Central memory CD8-positive, alpha-beta T cell (primary cell): ENCODE results near the gene FSTL3.
A peak's percentile ranks its signal among the peaks of the same experiment; 100 is the strongest.

Experiments used
- ATAC-seq: fragments of 150-1000 bp; cut with Tn5 transposase; replicated peaks from 2 replicates; pipeline ENCODE4 v1.10.0; 2022; ENCODE audit warnings: mild to moderate bottlenecking, moderate FRiP score, moderate number of reproducible peaks; ENCODE audit not compliant: poor library complexity, severe bottlenecking; ENCODE audit errors: extremely low read depth
- DNase-seq, 2 donors: peaks; one replicate each; pipeline ENCODE4 v3.0.0; 2021; ENCODE audit warnings: low spot score in 2 of 2
- H3K27ac Mint-ChIP-seq: one replicate; pipeline ENCODE4 v1.8.0; 2022; ENCODE audit warnings: low read depth, mild to moderate bottlenecking, moderate library complexity, mixed read lengths
- H3K27me3 Mint-ChIP-seq: one replicate; pipeline ENCODE4 v1.8.0; 2022; ENCODE audit warnings: mixed read lengths
- H3K36me3 Mint-ChIP-seq: one replicate; pipeline ENCODE4 v1.8.0; 2022; ENCODE audit warnings: mild to moderate bottlenecking, moderate library complexity, mixed read lengths; ENCODE audit not compliant: insufficient read depth
- H3K4me1 Mint-ChIP-seq: one replicate; pipeline ENCODE4 v1.8.0; 2022; ENCODE audit warnings: mixed read lengths
- H3K4me3 Mint-ChIP-seq: one replicate; pipeline ENCODE4 v1.8.0; 2022; ENCODE audit warnings: mild to moderate bottlenecking, moderate library complexity, mixed read lengths
- H3K9me3 Mint-ChIP-seq: one replicate; pipeline ENCODE4 v1.8.0; 2022; ENCODE audit warnings: mixed read lengths

Gene FSTL3

DNA sequence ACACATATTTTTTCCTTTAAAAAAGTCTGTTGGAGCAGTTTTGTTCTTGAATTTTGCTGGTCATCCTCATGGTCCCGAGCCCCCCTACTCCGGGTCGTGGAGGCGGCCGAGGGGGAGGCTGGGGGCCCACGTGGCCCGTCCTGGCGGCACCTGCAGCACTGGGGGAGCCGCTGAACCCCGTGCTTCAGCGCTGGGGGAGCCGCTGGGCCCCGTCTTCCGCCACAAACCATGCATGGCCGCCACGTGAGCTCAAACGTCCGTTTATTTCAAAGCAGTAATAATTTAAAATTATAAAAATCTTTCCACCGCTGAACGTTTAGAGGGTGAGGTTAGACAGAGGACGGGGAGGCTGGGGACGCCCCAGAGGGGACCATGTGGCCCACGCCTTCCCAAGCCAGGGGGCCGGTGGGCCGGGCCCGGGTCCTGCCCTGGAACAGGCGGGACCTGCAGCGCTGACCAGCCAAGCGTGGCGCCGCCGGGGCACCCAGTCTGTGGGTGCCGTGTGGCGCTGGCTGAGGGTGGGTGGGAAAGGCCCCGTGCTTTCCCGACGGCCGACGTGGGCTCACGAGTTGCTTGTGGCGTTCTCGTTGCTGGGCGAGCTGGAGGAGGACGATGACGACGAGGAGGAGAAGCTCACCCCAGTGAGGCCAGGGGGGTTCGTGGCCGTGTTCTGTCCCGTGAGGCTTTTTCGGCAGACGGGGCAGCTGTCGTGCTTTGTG is 28.5 kb upstream of the FSTL3 start:
- peaks cover 34% of the 10 kb centered on the region for H3K36me3 Mint-ChIP-seq
- no peaks in the 10 kb centered on the region for H3K4me1 Mint-ChIP-seq
- H3K27me3 Mint-ChIP-seq, result no peaks in the 10 kb centered on the region
- H3K4me3 Mint-ChIP-seq, result no peak overlapping the region
- DNase-seq (no peak), ATAC-seq (no peak)
- no peaks in the 10 kb centered on the region for H3K9me3 Mint-ChIP-seq
- H3K27ac Mint-ChIP-seq, result no peak overlapping the region

DNA sequence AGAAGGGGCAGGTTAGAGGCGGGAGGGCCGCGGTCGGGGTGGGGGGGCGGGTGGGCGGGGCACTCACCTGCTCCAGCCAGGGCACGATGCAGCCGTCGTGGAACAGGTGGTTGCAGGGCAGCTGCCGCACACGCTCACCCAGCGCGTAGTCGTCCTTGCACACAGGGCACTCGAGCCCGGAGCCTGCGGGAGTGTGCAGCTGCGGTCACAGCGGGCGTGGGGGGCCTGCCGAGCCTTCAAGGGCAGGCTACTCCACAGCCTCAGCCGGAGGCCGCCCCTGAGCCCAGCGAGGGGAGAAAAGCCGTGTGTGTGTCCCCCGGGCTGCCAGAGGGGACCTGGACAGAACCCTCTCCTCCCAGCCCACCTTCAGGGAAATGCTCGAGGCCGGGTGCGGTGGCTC is 27.9 kb upstream of the FSTL3 start:
- Mint-ChIP-seq H3K4me1 (no peaks in the 10 kb centered on the region), H3K36me3 (peaks cover 36% of the 10 kb centered on the region), H3K9me3 (no peaks in the 10 kb centered on the region), H3K4me3 (no peak overlapping the region), H3K27me3 (no peaks in the 10 kb centered on the region), H3K27ac (no peak overlapping the region)
- no peak for ATAC-seq
- DNase-seq, result no peak

DNA sequence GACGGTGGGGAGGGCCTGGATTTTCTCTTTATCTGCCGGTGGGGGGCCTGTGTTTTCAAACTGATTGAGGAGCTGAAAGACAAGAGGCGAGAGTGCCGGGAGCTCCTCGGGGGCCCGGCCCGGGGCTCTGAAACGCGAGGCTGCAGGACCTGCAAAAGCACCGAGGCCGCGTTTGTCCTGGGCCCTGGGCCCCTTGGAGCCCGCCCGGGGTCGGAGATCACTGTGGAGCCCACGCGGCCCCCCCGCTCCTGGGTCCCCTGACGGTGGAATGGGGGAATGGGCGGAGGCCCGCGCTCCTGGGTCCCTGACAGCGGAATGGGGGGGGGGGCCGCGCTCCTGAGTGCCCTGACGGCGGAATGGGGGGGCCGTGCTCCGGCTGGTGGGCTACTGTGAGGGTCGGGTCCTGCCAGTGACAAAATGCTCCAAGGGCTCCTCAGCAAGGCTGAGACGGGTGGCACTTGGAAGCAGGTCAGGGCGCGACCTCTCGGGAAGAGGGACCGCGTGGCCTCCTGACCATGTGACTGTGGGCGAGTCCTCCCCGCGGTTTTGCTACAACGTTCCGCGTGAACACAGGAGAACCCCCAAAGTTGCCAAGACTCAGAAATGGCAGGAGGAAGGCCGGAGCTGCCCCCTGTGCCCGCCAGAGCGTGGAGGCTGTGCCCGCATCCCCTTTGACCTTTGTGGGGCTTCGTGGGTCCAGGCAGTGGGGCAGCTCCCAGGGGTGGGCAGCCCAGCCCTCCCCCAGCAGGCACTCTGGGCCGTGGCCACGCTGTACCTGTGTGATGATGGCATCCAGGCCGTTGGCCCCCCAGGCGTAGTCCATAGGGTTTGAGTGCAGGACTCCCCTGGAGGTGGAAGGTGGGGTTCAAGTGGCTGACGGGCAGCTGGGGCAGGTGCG is 27.0 kb upstream of the FSTL3 start:
- no peak overlapping the region for H3K27ac Mint-ChIP-seq

DNA sequence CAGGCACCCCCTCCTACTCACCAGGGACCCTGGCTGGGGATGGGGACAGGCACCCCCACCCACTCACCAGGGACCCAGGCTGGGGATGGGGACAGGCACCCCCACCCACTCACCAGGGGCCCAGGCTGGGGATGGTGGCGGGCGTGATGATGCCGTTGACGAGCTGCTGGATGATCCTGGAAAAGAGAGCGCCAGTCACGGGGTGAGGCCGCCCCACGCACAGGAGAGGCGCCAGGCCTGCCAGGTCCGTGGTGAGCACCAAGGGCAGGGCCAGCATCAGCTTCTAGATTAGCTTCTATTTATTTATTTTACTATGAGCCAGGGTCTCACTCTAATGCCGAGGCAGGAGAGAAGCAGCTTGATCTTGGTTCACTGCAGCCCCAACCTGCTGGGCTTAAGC is 26.1 kb upstream of the FSTL3 start:
- no peak for ATAC-seq
- Mint-ChIP-seq H3K36me3 (peaks cover 48% of the 10 kb centered on the region), H3K27me3 (no peaks in the 10 kb centered on the region), H3K4me1 (peaks cover 4% of the 10 kb centered on the region), H3K9me3 (no peaks in the 10 kb centered on the region), H3K27ac (no peak overlapping the region), H3K4me3 (no peak overlapping the region)
- no peak for DNase-seq

More for the DNA sequence above, 27.0 kb upstream of the FSTL3 start:
- peaks cover 43% of the 10 kb centered on the region for H3K36me3 Mint-ChIP-seq
- no peaks in the 10 kb centered on the region for H3K27me3 Mint-ChIP-seq
- no peak overlapping the region for H3K4me3 Mint-ChIP-seq
- no peaks in the 10 kb centered on the region for H3K4me1 Mint-ChIP-seq
- ATAC-seq, result no peak
- DNase-seq, result no peak
- H3K9me3 Mint-ChIP-seq, result no peaks in the 10 kb centered on the region

DNA sequence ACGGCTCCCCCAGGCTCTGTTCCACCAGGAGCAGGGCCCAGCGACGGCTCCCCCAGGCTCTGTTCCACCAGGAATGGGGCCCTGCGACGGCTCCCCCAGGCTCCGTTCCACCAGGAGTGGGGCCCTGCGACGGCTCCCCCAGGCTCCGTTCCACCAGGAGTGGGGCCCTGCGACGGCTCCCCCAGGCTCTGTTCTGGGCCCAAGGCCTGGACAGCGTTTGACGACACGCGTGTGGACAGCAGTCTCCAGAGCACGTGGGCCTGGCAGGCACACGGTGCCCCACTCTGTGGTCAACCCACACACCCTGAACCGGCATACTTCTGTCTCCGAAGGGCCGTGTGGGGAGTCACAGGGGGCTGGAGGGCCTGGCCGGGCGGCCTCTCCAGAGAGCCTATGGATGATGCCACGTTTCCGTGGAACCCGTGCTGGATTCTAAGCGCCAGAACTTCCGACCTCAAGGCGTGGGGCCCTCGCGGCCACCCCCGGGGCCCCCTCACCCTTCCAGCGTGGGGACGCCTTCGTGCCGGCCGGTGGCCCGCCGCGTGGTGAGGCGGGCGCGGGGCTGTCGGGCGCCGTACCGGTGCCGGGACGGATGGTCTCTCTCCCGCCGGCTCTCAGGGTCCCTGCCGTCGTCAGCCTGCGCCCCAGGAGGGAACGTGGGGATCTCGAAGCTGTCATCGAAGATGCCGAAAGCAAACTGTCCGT is 24.9 kb upstream of the FSTL3 start:
- DNase-seq (no peak), ATAC-seq (no peak)
- H3K27me3 Mint-ChIP-seq, result no peaks in the 10 kb centered on the region
- no peaks in the 10 kb centered on the region for H3K9me3 Mint-ChIP-seq
- H3K27ac Mint-ChIP-seq, result no peak overlapping the region
- no peak overlapping the region for H3K4me3 Mint-ChIP-seq
- peaks cover 51% of the 10 kb centered on the region for H3K36me3 Mint-ChIP-seq
- peaks cover 16% of the 10 kb centered on the region for H3K4me1 Mint-ChIP-seq

DNA sequence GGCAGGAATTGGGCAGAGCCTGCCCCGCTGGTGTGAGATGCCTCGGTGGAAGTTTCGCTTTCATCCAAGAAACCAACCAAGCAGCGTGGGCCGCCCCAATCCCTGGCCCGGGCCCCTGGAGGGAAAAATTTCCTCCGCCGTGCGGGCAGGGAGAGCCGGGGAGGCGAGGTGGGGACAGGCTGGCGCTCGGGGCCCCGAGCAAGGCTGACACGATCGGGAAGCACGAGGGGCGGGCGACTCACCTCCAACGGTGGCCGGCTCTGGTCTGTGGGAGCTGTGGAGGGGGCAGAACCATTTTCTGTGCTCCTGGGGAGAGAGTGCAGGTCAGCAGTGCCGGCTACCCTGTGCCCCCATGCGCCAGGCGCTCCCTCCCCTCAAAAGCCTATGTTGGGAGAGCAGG is 24.2 kb upstream of the FSTL3 start:
- H3K36me3 Mint-ChIP-seq, result peaks cover 51% of the 10 kb centered on the region
- peaks cover 23% of the 10 kb centered on the region for H3K4me1 Mint-ChIP-seq
- ATAC-seq (no peak), DNase-seq (no peak)
- no peak overlapping the region for H3K4me3 Mint-ChIP-seq
- no peaks in the 10 kb centered on the region for H3K9me3 Mint-ChIP-seq
- H3K27ac Mint-ChIP-seq, result no peak overlapping the region
- H3K27me3 Mint-ChIP-seq, result no peaks in the 10 kb centered on the region

DNA sequence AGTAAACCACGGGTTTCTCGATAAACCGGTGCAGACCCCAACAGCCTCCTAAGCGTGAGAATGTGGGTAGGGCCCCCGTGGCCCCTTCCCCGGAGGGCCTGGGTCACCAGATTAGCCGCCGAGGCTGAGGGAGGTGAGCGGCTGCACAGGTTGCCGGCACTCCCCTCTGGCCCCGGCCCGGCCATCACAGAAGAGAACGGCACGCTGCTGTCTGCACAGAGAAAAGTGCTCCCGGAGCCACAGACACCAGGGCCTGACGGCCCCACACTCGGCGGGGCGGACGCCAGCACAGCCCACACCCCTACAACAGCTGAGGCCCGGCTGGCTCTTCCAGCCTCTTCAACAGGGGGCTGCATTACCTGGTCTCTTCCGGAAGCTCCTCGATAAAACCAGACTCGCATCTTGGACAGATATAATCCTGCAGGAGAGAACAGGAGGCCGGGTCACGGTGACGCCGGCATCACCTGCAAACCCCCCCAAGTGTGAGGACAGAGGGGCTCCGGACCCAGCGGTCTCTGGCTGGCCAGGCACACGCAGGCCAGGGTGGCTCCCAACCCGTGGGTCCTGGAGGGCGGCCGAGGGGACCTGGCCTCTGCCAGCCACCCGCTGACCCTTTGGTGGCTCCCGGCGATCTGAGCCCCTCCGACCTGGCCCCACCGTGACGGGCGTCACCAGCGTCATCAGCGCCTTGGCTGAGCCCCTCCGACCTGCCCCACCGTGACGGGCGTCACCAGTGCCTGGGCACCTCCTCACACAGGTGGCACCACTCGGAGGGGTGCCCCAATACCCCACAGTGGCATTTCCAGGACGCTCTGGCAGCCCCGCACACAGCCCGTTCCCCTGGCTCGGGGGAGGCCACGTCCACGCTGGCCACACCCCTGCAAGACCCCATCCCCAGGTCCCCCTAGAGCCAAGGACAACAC is 23.5 kb upstream of the FSTL3 start:
- no peak overlapping the region for H3K4me3 Mint-ChIP-seq
- no peaks in the 10 kb centered on the region for H3K9me3 Mint-ChIP-seq
- no peak for ATAC-seq
- no peak overlapping the region for H3K27ac Mint-ChIP-seq
- no peaks in the 10 kb centered on the region for H3K27me3 Mint-ChIP-seq
- no peak for DNase-seq
- H3K4me1 Mint-ChIP-seq, result peaks cover 31% of the 10 kb centered on the region
- peaks cover 57% of the 10 kb centered on the region for H3K36me3 Mint-ChIP-seq

DNA sequence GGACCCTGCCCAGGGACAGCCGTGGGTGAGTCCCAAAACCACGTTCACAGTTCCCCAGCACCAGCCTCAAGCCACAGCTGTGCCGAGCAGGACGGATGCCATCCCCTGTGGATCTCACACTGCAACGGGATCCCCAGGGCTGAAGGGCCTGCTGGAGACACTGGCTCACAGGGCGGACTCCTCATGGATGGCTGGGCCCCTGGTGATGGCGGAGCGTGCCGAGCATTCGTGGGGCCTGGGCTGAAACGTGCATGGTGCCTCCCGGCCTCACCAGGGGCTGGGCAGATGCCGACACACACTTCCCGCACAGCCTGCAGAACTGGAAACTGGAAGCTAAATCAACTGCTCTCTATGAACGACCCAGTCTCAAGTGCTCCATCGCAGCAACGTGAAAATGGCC is 22.8 kb upstream of the FSTL3 start:
- H3K4me3 Mint-ChIP-seq, result no peak overlapping the region
- H3K27ac Mint-ChIP-seq, result no peak overlapping the region
- ATAC-seq, result no peak
- H3K27me3 Mint-ChIP-seq, result no peaks in the 10 kb centered on the region
- H3K36me3 Mint-ChIP-seq, result peaks cover 55% of the 10 kb centered on the region
- no peaks in the 10 kb centered on the region for H3K9me3 Mint-ChIP-seq
- H3K4me1 Mint-ChIP-seq, result peaks cover 34% of the 10 kb centered on the region
- no peak for DNase-seq

DNA sequence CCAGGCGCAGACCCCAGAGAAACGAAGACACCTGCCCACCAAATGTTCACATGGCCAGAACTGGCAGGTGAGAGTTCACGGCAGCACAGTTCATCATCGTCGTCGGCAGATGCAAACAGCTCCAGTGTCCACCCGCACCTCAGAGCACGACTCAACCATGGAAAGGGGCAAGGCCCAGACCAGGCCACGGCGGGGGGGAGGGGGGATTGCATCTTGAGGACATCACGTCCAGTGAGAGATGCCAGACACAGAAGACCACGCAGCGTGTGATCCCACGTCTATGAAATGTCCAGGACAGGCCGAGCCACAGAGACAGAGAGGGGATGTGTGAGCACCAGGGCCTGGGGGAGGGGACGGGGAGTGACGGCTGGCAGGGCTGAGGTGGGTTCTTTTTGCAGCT is 20.5 kb upstream of the FSTL3 start:
- DNase-seq, result no peak
- Mint-ChIP-seq H3K36me3 (peaks cover 61% of the 10 kb centered on the region), H3K9me3 (no peaks in the 10 kb centered on the region), H3K4me1 (peaks cover 52% of the 10 kb centered on the region), H3K4me3 (peak overlapping the region; percentile 64), H3K27me3 (no peaks in the 10 kb centered on the region), H3K27ac (peak overlapping the region; percentile 93)
- no peak for ATAC-seq

DNA sequence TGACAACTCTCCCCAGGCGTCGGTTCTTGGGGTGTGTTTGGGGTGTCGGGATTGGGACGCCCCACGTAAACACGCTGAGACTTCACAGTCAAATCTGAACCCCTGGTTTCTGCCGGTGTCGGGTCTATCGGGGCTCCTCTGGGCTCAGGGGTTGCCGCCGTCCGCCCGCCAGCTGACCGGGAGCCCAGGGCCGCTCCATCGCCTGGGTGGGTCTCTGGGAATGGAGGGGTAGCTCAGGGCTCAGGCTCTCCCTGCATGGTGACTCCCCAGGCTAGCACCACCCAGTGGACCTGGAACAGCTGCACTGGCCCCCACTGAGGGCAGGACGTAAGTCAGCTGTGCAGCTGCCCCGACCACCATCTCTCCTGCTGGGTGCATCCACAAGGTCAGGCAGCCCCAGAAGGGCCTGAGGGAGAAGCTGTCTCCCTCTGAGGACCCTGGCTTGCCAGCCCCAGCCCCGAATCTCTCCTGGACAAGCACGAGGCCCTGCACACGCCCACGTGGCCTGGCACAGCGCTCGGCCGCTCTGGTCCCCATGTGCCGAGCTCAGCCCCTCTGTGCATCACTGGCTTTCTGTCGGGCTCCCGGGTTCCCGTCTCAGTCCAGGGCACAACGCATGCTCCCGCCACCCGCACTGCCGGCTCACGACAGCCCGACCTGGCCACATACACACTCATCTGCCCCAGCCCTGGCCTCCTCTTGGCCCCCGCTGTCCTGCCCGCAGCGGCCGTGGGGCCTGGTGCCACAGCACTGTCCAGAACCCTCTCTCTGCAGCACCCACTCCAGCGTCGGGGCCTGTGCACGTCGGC is 19.2 kb upstream of the FSTL3 start:
- ATAC-seq (no peak), DNase-seq (no peak)
- peak overlapping the region; percentile 64 for H3K4me3 Mint-ChIP-seq
- peaks cover 64% of the 10 kb centered on the region for H3K4me1 Mint-ChIP-seq
- H3K27ac Mint-ChIP-seq, result peak overlapping the region; percentile 93
- peaks cover 67% of the 10 kb centered on the region for H3K36me3 Mint-ChIP-seq
- H3K27me3 Mint-ChIP-seq, result no peaks in the 10 kb centered on the region
- no peaks in the 10 kb centered on the region for H3K9me3 Mint-ChIP-seq

DNA sequence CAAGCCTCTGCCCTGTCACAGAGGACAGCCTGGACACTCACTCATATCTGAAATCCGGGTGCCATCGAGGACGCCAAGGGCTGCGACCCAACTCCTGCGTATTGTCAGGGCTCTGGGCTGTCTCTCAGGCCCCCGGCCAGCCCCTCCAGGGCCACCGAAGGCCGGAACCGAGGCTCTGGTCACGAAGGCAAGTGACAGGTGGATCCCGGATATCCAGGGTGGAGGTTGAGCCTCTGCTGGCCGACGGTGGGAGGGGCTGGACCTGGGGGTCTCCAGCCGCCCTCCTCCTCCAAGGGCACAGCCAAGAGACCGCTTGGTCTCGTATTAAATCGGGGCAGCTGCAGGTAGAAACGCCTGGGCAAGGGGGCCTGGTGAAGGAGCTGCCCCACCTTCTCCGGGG is 18.6 kb upstream of the FSTL3 start:
- H3K27me3 Mint-ChIP-seq, result no peaks in the 10 kb centered on the region
- peak overlapping the region; percentile 93 for H3K27ac Mint-ChIP-seq
- peaks cover 68% of the 10 kb centered on the region for H3K36me3 Mint-ChIP-seq
- no peak for ATAC-seq
- no peak for DNase-seq
- no peaks in the 10 kb centered on the region for H3K9me3 Mint-ChIP-seq
- peak overlapping the region; percentile 64 for H3K4me3 Mint-ChIP-seq
- H3K4me1 Mint-ChIP-seq, result peaks cover 66% of the 10 kb centered on the region
